Astrocyte of the hippocampus (primary cell): ENCODE measurements around the gene RASA3.
"Not testable (repeated sequence)": the region's sequence is repeated elsewhere in the genome, so short reads cannot be mapped to it uniquely, and the experiment has no call there.

Experiments
- DNase-seq: peaks from one replicate; pipeline ENCODE4 v3.0.0; 2011; ENCODE audit warnings: low read depth, low spot score

RASA3 gene

GRCh38 chr13:114021464-114022308 lies 110.7 kb downstream of the RASA3 start:
- no peak for DNase-seq

- no peak for DNase-seq
These were observed 111.5 kb downstream of the RASA3 start for GRCh38 chr13:114020750-114021463.

- not testable (repeated sequence) for DNase-seq
These were observed 112.3 kb downstream of the RASA3 start for GRCh38 chr13:114020134-114020533.

GRCh38 chr13:114019367-114019766 lies 113.1 kb downstream of the RASA3 start:
- DNase-seq: no peak

- DNase-seq: no peak
These were observed 113.9 kb downstream of the RASA3 start for GRCh38 chr13:114018461-114019055.

- DNase-seq: no peak
These were observed 114.5 kb downstream of the RASA3 start for GRCh38 chr13:114017966-114018365.

- DNase-seq: peak; percentile 62
These were observed 115.3 kb downstream of the RASA3 start for GRCh38 chr13:114017028-114017630.

GRCh38 chr13:114016321-114017027 lies 115.9 kb downstream of the RASA3 start:
- no peak for DNase-seq

- DNase-seq: no peak
These were observed 116.5 kb downstream of the RASA3 start for GRCh38 chr13:114015969-114016295.

- no peak for DNase-seq
These were observed 117.1 kb downstream of the RASA3 start for GRCh38 chr13:114015111-114015968.

- no peak for DNase-seq
These were observed 118.3 kb downstream of the RASA3 start for GRCh38 chr13:114013952-114014629.

- no peak for DNase-seq
These were observed 119.1 kb downstream of the RASA3 start for GRCh38 chr13:114013336-114013735.

GRCh38 chr13:114012921-114013320 lies 119.5 kb downstream of the RASA3 start:
- DNase-seq: no peak

- DNase-seq: no peak
These were observed 120.3 kb downstream of the RASA3 start for GRCh38 chr13:114012141-114012540.

GRCh38 chr13:114011226-114011625 lies 121.2 kb downstream of the RASA3 start:
- no peak for DNase-seq

GRCh38 chr13:114010401-114011101 lies 121.9 kb downstream of the RASA3 start:
- DNase-seq: no peak

GRCh38 chr13:114009590-114010400 lies 122.6 kb downstream of the RASA3 start:
- DNase-seq: no peak

GRCh38 chr13:114008964-114009589 lies 123.3 kb downstream of the RASA3 start:
- no peak for DNase-seq
